ENCODE data around the gene ZNF318.

- no peak for TF ChIP-seq CTCF (IDR thresholded peaks at IDR 0.05)
- TF ChIP-seq PBX3 (IDR thresholded peaks at IDR 0.05) = no peak
- TF ChIP-seq JUNB (IDR thresholded peaks at IDR 0.05) = no peak
- TF ChIP-seq MAZ (IDR thresholded peaks at IDR 0.05; ENCODE audit: borderline replicate concordance, low read depth, low read length) = no peak
- TF ChIP-seq MAX (IDR thresholded peaks at IDR 0.05) = no peak
- TF ChIP-seq POLR2A (IDR thresholded peaks at IDR 0.05; ENCODE audit: low read length) = no peak
- TF ChIP-seq CEBPB (IDR thresholded peaks at IDR 0.05) = no peak
- TF ChIP-seq RFX5 (IDR thresholded peaks at IDR 0.05) = no peak
- no peak for TF ChIP-seq MYC (IDR thresholded peaks at IDR 0.05; ENCODE audit: borderline replicate concordance, low read length)
- no peak for TF ChIP-seq FOSL2 (IDR thresholded peaks at IDR 0.05)
- no peak for TF ChIP-seq FOSL2 (CRISPR knock-in tag; IDR thresholded peaks at IDR 0.05)
- no peak for TF ChIP-seq NPAS2 (CRISPR knock-in tag; IDR thresholded peaks at IDR 0.05; ENCODE audit: borderline replicate concordance)
Measured at GRCh38 chr6:43347444-43347843, 22.0 kb downstream of the ZNF318 start.

Data from A549 (cell line).